ENCODE results near the gene FZD10. TPM values are rescaled to one million over a fixed set of nuclear protein-coding genes. Genes with fewer than 3 reads are reported as not detected.

Gene FZD10
- polyA plus RNA-seq, 10 donors = 9.8 to 25.7 (median 12.4) TPM

GRCh38 chr12:130130346-130130745 lies 31.9 kb upstream of the FZD10 start:
- no peak for DNase-seq

- no peak for DNase-seq
Measured at GRCh38 chr12:130131025-130131424, 31.2 kb upstream of the FZD10 start.

- no peak for DNase-seq
Measured at GRCh38 chr12:130131801-130132200, 30.5 kb upstream of the FZD10 start.

GRCh38 chr12:130132831-130133511 lies 29.3 kb upstream of the FZD10 start:
- no peak for DNase-seq

- DNase-seq = no peak
Measured at GRCh38 chr12:130133851-130134562, 28.3 kb upstream of the FZD10 start.

GRCh38 chr12:130134563-130134915 lies 27.7 kb upstream of the FZD10 start:
- no peak for DNase-seq

GRCh38 chr12:130136509-130137039 lies 25.7 kb upstream of the FZD10 start:
- DNase-seq = no peak

GRCh38 chr12:130137040-130138018 lies 24.9 kb upstream of the FZD10 start:
- peak in 1 of 3 donors; percentile 74 for DNase-seq

- no peak for DNase-seq
Measured at GRCh38 chr12:130138478-130138877, 23.8 kb upstream of the FZD10 start.

- peak in 1 of 3 donors; percentile 58 for DNase-seq
Measured at GRCh38 chr12:130139567-130140421, 22.5 kb upstream of the FZD10 start.

- DNase-seq = no peak
Measured at GRCh38 chr12:130141105-130141504, 21.2 kb upstream of the FZD10 start.

GRCh38 chr12:130141901-130142683 lies 20.2 kb upstream of the FZD10 start:
- DNase-seq = no peak

GRCh38 chr12:130142736-130143135 lies 19.5 kb upstream of the FZD10 start:
- DNase-seq = no peak

GRCh38 chr12:130143136-130143535 lies 19.1 kb upstream of the FZD10 start:
- DNase-seq = no peak

GRCh38 chr12:130144256-130144655 lies 18.0 kb upstream of the FZD10 start:
- DNase-seq = no peak

GRCh38 chr12:130145731-130146130 lies 16.5 kb upstream of the FZD10 start:
- no peak for DNase-seq

- DNase-seq = no peak
Measured at GRCh38 chr12:130146176-130146931, 15.9 kb upstream of the FZD10 start.

GRCh38 chr12:130147875-130148596 lies 14.2 kb upstream of the FZD10 start:
- no peak for DNase-seq

GRCh38 chr12:130151846-130152245 lies 10.4 kb upstream of the FZD10 start:
- DNase-seq = no peak

Data from muscle of back (tissue), 11 donors.